ENCODE measurements around the gene OMP. TPM values are rescaled to one million over a fixed set of nuclear protein-coding genes. Genes with fewer than 3 reads are reported as not detected.
A peak's percentile ranks its signal among the peaks of the same experiment; 100 is the strongest.
"Not testable (repeated sequence)": the region's sequence is repeated elsewhere in the genome, so short reads cannot be mapped to it uniquely, and the experiment has no call there.

Gene OMP
- total RNA-seq, 2 donors from 2014 or later: 0.97 TPM; not detected in 1

GRCh38 chr11:77095551-77096490 lies 6.8 kb upstream of the OMP start:
- intact Hi-C loops (cut with DNase I): no loop called here
- peak; percentile 7 for DNase-seq
- ATAC-seq: no peak

GRCh38 chr11:77096591-77097019 lies 6.0 kb upstream of the OMP start:
- intact Hi-C loops (cut with DNase I): no loop called here
- DNase-seq (peak; percentile 5), ATAC-seq (no peak)

GRCh38 chr11:77097180-77097579 lies 5.5 kb upstream of the OMP start:
- intact Hi-C loops (cut with DNase I); ATAC-seq; DNase-seq: not testable (repeated sequence)

GRCh38 chr11:77100166-77101042 lies 2.2 kb upstream of the OMP start:
- intact Hi-C loops (cut with DNase I): no loop called here

GRCh38 chr11:77101043-77101537 lies 1.6 kb upstream of the OMP start:
- no peak for DNase-seq
- ATAC-seq: no peak
- intact Hi-C loops (cut with DNase I): no loop called here

More at GRCh38 chr11:77100166-77101042, 2.2 kb upstream of the OMP start:
- peak; percentile 9 for DNase-seq
- ATAC-seq: no peak

- no peak for ATAC-seq
- intact Hi-C loops (cut with DNase I): no loop called here
- DNase-seq: no peak
These were observed 679 bp downstream of the OMP start for GRCh38 chr11:77103319-77103718.

- intact Hi-C loops (cut with DNase I): no loop called here
- DNase-seq (no peak), ATAC-seq (no peak)
These were observed 2.1 kb downstream of the OMP start for GRCh38 chr11:77104727-77105126.

- intact Hi-C loops (cut with DNase I): no loop called here
- DNase-seq (no peak), ATAC-seq (no peak)
These were observed 3.7 kb downstream of the OMP start for GRCh38 chr11:77106321-77106720.

- ATAC-seq: no peak
- intact Hi-C loops (cut with DNase I): no loop called here
- no peak for DNase-seq
These were observed 4.1 kb downstream of the OMP start for GRCh38 chr11:77106759-77107158.

- peak in 1 of 2 donors; percentile 80 for ATAC-seq
- intact Hi-C loops (cut with DNase I): no loop called here
- DNase-seq: peak; percentile 63
These were observed 5.3 kb downstream of the OMP start for GRCh38 chr11:77107950-77108349.

- DNase-seq (no peak), ATAC-seq (no peak)
- intact Hi-C loops (cut with DNase I): no loop called here
These were observed 5.8 kb downstream of the OMP start for GRCh38 chr11:77108436-77108835.

GRCh38 chr11:77109236-77110019 lies 6.8 kb downstream of the OMP start:
- intact Hi-C loops (cut with DNase I): loop anchor here in 1 of 2 donors (10.0 kb wide), 1 partner anchor 305 kb away; no protein-coding TSS in a partner anchor
- peak in 1 of 2 donors; percentile 15 for ATAC-seq
- DNase-seq: no peak

- DNase-seq: no peak
- intact Hi-C loops (cut with DNase I): loop anchor here in 1 of 2 donors (10.0 kb wide), 1 partner anchor 306 kb away; no protein-coding TSS in a partner anchor
- no peak for ATAC-seq
These were observed 8.2 kb downstream of the OMP start for GRCh38 chr11:77110836-77111235.

GRCh38 chr11:77111277-77111676 lies 8.6 kb downstream of the OMP start:
- DNase-seq (no peak), ATAC-seq (no peak)
- intact Hi-C loops (cut with DNase I): loop anchor here in 1 of 2 donors (10.0 kb wide), 1 partner anchor 306 kb away; no protein-coding TSS in a partner anchor

GRCh38 chr11:77111946-77112345 lies 9.3 kb downstream of the OMP start:
- intact Hi-C loops (cut with DNase I): loop anchor here in 1 of 2 donors (10.0 kb wide), 1 partner anchor 307 kb away; no protein-coding TSS in a partner anchor
- ATAC-seq: no peak

GRCh38 chr11:77112641-77113381 lies 10.2 kb downstream of the OMP start:
- ATAC-seq: no peak
- intact Hi-C loops (cut with DNase I): loop anchor here in 1 of 2 donors (10.0 kb wide), 1 partner anchor 308 kb away; no protein-coding TSS in a partner anchor
- no peak for DNase-seq

More at GRCh38 chr11:77111946-77112345, 9.3 kb downstream of the OMP start:
- DNase-seq: no peak

- intact Hi-C loops (cut with DNase I): loop anchor here in 1 of 2 donors (10.0 kb wide), 1 partner anchor 309 kb away; no protein-coding TSS in a partner anchor
- no peak for ATAC-seq
- DNase-seq: no peak
These were observed 10.9 kb downstream of the OMP start for GRCh38 chr11:77113382-77114088.

Measured in left cardiac atrium (tissue), 4 donors.